22Rv1 (cell line): ENCODE measurements around the gene EML3.

Experiments
- ZFX ChIP-seq: fragments of 450-650 bp; IDR thresholded peaks from 2 replicates; pipeline ENCODE4 v1.6.1; 2017; ENCODE audit warnings: antibody characterized with exemption, borderline replicate concordance
- TF ChIP-seq, protein P1 (sequence below): fragments of 450-650 bp; IDR thresholded peaks from 2 replicates; pipeline ENCODE4 v1.5.1; 2017; ENCODE audit warnings: mild to moderate bottlenecking

DNA sequence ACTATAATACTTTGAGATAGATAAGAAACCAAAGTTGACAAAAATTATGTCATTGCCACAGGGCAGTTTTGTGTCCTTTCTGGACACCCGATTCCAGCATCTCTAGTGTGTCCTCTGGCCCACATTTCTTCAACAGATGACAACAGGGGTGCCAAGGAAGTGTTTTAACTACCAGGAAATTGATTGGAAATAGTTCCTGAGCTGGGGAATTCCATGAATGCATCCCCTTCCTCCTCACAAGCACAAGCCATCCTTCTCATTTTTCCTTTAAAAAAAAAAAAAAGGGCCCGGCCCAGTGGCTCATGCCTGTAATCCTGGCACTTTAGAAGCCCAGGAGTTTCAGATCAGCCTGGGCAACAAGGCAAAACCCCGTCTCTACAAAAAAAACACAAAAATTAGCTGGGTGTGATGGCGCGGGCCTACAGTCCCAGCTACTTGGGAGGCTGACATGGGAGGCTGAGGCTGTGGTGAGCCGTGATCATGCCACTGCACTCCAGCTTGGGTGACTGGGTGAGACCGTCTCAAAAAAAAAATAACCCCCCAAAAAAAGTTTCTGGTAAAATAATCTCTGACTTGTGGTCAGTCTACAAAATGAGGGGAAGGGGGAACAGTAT, 10.0 kb upstream of the EML3 start:
- TF ChIP-seq, protein P1, sequence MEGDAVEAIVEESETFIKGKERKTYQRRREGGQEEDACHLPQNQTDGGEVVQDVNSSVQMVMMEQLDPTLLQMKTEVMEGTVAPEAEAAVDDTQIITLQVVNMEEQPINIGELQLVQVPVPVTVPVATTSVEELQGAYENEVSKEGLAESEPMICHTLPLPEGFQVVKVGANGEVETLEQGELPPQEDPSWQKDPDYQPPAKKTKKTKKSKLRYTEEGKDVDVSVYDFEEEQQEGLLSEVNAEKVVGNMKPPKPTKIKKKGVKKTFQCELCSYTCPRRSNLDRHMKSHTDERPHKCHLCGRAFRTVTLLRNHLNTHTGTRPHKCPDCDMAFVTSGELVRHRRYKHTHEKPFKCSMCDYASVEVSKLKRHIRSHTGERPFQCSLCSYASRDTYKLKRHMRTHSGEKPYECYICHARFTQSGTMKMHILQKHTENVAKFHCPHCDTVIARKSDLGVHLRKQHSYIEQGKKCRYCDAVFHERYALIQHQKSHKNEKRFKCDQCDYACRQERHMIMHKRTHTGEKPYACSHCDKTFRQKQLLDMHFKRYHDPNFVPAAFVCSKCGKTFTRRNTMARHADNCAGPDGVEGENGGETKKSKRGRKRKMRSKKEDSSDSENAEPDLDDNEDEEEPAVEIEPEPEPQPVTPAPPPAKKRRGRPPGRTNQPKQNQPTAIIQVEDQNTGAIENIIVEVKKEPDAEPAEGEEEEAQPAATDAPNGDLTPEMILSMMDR: no peak
- no peak for TF ChIP-seq ZFX
